ENCODE results near the gene KIF3C. TPM values are rescaled to one million over a fixed set of nuclear protein-coding genes. Genes with fewer than 3 reads are reported as not detected.

The KIF3C gene
- total RNA-seq, 4 donors from 2014 or later, result 0.70 to 71.0 (median 3.2) TPM

GRCh38 chr2:25895018-25895417 is 87.3 kb downstream of the KIF3C start:
- Histone ChIP-seq H3K9me3 (no peaks in the 10 kb centered on the region), H3K27me3 (no peaks in the 10 kb centered on the region), H3K4me3 (no peak overlapping the region), H3K4me1 (no peaks in the 10 kb centered on the region), H3K36me3 (no peaks in the 10 kb centered on the region), H3K27ac (no peak overlapping the region)
- no peak for DNase-seq
- TF ChIP-seq CTCF (IDR thresholded peaks at IDR 0.05) (no peak), POLR2A (IDR thresholded peaks at IDR 0.05) (no peak)

GRCh38 chr2:25894135-25894830 is 88.0 kb downstream of the KIF3C start:
- no peak overlapping the region for H3K27ac ChIP-seq
- peak in 2 of 3 donors; percentile 51 to 58 for DNase-seq
- no peaks in the 10 kb centered on the region for H3K36me3 ChIP-seq
- H3K27me3 ChIP-seq, result no peaks in the 10 kb centered on the region
- no peaks in the 10 kb centered on the region for H3K9me3 ChIP-seq
- TF ChIP-seq CTCF (IDR thresholded peaks at IDR 0.05), result no peak
- TF ChIP-seq POLR2A (IDR thresholded peaks at IDR 0.05), result no peak
- H3K4me3 ChIP-seq, result no peak overlapping the region
- H3K4me1 ChIP-seq, result no peaks in the 10 kb centered on the region

GRCh38 chr2:25891672-25892071 is 90.6 kb downstream of the KIF3C start:
- no peak overlapping the region for H3K4me3 ChIP-seq
- H3K4me1 ChIP-seq, result no peaks in the 10 kb centered on the region
- TF ChIP-seq POLR2A (IDR thresholded peaks at IDR 0.05) (no peak), CTCF (IDR thresholded peaks at IDR 0.05) (no peak)
- no peaks in the 10 kb centered on the region for H3K27me3 ChIP-seq
- no peak overlapping the region for H3K27ac ChIP-seq
- H3K9me3 ChIP-seq, result no peaks in the 10 kb centered on the region
- DNase-seq, result no peak
- H3K36me3 ChIP-seq, result no peaks in the 10 kb centered on the region

- no peak overlapping the region for H3K27ac ChIP-seq
- TF ChIP-seq CTCF (IDR thresholded peaks at IDR 0.05), result no peak
- no peak overlapping the region for H3K4me3 ChIP-seq
- no peaks in the 10 kb centered on the region for H3K36me3 ChIP-seq
- H3K4me1 ChIP-seq, result no peaks in the 10 kb centered on the region
- DNase-seq, result no peak
- no peaks in the 10 kb centered on the region for H3K9me3 ChIP-seq
- no peaks in the 10 kb centered on the region for H3K27me3 ChIP-seq
Measured at GRCh38 chr2:25887624-25888242, 94.6 kb downstream of the KIF3C start.

- Histone ChIP-seq H3K27me3 (no peaks in the 10 kb centered on the region), H3K36me3 (no peaks in the 10 kb centered on the region), H3K9me3 (no peaks in the 10 kb centered on the region), H3K4me3 (no peak overlapping the region), H3K27ac (no peak overlapping the region), H3K4me1 (no peaks in the 10 kb centered on the region)
- no peak for DNase-seq
- TF ChIP-seq CTCF (IDR thresholded peaks at IDR 0.05) (no peak), POLR2A (IDR thresholded peaks at IDR 0.05) (no peak)
Measured at GRCh38 chr2:25885933-25886332, 96.4 kb downstream of the KIF3C start.

All from Peyer's patch (tissue), 4 donors.